Gastrocnemius medialis (tissue), 4 donors: ENCODE measurements around the gene TBL1XR1.

Experiments used
- CTCF ChIP-seq, 5 experiments: fragments of 450-650 bp in 3 of 5; fragments of 200-600 bp in 2 of 5; sonication (generic) in 2 of 5; IDR thresholded peaks in 4 of 5; conservative IDR thresholded peaks in 1 of 5; 1 replicate in 4 of 5; 2 replicates in 1 of 5; pipeline ENCODE4 v1.5.1; 2016 to 2019; ENCODE audit warnings: antibody characterized with exemption in 5 of 5, mild to moderate bottlenecking in 3 of 5, moderate library complexity in 3 of 5
- POLR2A ChIP-seq, 2 donors: fragments of 450-650 bp; IDR thresholded peaks; one replicate each; pipeline ENCODE4 v1.6.1; 2017; ENCODE audit warnings: antibody characterized with exemption in 2 of 2, mild to moderate bottlenecking in 2 of 2, moderate library complexity in 2 of 2

- TF ChIP-seq CTCF (IDR thresholded peaks at IDR 0.05 in 4 of 5, conservative IDR thresholded peaks at IDR 0.05 in 1 of 5) (no peak), POLR2A (IDR thresholded peaks at IDR 0.05) (no peak)
Measured at GRCh38 chr3:177041730-177042551, 155.3 kb downstream of the TBL1XR1 start.
